Measurements from ENCODE around the gene PKNOX2.

PKNOX2 gene

DNA sequence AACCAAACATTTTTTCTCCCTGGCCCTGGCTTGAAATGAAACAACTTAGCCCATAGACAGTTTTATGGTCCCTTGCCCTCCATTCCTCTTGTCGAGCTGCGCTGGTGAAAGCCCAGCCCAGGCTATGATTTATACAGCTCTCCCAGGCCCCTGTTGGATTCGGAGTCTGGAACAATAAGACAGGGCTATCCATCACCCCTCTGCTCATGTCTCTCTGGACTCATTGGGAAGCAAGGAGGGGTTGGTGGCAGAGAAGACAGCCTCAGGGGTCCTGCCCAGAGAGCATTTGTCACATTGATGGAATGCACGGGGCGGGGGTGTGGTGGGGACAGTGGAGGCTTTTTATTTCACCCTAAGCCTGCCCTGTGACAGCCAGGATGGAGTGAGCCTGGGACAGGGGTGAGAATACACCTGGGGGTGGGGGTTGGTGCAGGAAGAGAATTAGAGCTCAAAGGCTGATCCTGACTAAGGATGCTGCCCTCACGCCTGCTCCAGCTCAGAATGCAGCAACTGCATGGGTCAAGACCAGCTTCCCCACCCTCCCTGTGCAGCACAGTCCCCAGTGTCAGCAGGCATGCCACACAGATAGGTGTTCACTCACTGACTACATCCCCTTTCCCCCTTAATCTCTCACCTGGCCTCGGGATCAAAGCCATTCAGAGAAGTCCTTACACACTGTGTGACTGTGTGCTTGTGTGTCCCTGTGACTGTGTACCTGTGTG, 10.0 kb upstream of the PKNOX2 start:
- DNase-seq (ENCODE audit: low read depth in 2 of 2), result no peak

- DNase-seq (ENCODE audit: low read depth in 2 of 2), result no peak
Measured at GRCh38 chr11:125155100-125155444, 9.5 kb upstream of the PKNOX2 start.

GRCh38 chr11:125155767-125156166, 8.8 kb upstream of the PKNOX2 start:
- DNase-seq (ENCODE audit: low read depth in 2 of 2), result no peak

DNA sequence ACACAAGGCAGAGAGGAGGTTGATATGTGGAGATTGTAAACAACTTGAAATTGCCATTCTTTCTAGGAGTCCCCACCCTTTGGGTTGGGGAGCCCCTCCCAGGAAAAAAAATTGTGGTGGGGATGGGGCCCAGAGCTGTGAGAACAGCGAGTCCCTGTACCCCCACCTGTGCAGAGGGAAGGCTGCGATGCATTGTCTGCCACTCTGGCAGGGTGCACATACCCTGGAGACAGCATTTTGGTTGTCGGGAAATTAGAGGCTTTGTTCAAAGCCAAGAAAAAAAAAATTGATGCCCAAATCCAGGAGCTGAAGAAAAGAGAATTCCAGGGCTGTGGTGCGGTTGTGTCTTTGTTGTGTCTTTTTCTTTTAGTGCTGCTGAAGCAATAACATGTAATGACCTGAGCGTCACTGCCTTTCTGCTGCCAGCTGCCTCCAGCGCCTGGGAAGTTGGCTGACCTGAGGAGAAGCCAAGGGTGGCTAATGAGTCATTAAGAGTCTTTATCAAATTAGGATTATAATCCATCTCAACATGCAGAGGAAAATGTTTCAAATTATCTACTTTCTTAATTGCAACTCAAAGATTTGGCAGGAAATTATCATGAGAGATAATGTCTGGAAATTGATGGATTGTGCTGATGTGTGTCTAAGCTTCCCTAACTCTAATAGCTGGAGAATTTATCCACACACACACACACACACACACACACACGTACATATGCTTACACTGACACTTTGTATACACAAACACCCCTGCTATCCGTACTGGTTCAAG, 8.0 kb upstream of the PKNOX2 start:
- no peak for DNase-seq (ENCODE audit: low read depth in 2 of 2)

DNA sequence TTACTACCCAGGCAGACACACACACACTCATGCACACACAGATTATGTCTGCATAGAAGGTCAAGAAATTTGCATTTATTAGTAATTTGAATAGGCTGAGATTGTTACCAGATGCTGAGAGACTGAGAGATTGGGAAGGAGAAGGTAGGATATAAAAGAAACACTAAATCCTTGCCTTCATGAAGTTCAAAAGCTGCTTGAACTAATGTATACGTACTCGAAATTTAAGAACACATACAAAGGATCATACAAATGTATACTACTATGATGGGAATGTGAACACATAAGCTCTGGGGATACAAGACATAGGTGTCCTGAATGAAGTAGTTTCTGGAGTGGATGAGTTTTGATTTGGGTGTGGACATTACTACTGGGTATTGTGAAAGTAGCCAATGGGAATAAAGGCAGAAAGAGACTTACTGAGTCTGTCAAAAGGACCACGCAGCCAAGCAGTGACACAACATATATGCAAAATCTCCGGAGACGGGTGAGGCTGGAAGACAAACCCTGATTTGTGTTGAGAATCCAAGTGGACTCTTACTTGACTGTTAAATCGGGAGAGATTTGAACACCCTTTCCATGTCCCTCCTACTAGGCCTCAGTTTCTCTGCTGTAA, 7.3 kb upstream of the PKNOX2 start:
- DNase-seq (ENCODE audit: low read depth in 2 of 2), result no peak

GRCh38 chr11:125157953-125158680, 6.4 kb upstream of the PKNOX2 start:
- no peak for DNase-seq (ENCODE audit: low read depth in 2 of 2)

DNA sequence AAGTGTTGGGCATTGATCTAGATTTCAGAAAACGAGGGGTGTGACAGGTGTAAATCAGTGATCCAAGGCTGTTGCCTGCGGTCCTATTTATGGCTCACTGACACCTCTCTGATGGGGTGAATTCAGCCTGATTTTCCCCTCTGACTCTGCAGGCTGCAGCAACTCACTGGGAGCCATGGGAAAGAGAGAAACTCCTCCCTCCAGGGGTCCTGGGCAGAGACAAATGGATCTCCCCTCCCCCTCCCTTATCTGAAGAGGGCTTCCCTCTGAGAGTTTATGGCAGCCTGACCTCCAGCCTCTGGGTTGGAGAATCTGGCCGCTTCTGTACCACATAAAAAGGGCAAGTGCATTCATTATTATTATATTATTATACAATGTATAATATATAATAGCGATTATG, 1.8 kb upstream of the PKNOX2 start:
- no peak for DNase-seq (ENCODE audit: low read depth in 2 of 2)

GRCh38 chr11:125163431-125164063, 1.0 kb upstream of the PKNOX2 start:
- DNase-seq (ENCODE audit: low read depth in 2 of 2), result no peak

DNA sequence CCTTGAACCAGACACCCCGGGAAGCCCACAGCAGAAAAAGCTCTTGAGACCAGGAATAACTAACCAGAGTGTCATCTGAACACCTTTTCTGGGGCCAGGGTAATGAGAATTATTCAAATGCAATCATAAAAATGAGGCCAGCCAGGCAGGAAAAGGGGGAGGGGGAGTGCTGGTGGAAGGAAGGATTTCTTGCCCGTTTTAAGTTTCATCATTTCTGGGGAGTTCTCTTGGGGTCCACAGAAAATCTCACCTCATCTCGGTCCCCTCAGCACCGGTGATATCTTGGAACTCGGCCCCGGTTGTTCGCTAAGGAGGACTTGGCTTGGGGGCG, 495 bp upstream of the PKNOX2 start:
- DNase-seq (ENCODE audit: low read depth in 2 of 2), result no peak

DNA sequence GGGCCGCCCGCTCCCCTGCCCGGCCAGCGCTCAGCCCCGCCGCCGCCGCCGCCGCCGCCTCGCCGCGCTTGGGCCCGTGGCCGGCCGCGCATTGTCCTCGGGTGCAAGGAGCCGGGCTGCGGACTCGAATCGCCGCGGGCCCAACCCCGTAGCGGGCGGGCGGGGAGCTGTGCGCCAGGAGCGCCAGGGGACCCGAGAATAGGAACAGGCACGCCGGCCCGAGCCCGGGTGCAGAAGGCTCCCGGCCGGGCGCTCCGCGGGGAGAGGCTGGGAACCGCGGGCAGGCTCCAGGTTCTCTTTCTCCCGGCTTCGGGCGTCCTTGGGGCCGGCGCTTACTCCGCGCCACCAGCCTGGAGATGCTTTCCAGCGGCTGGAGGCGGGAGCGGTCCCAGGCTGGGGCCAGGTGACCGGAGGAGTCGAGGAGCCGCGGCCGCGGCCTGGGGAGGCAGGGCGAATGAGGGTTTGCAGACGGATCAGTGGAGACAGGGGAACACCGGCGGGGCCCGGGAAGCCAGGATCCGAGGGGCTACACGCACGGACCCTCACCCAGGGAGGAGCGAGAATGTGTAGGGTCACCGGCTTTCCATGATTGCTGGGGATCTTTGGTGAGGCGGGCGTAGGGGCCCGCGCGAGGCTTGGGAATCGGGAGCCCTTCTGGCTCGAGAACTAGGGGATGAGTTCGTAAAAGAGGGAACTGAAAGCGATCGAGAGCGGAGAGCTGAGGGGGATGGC, 726 bp downstream of the PKNOX2 start:
- DNase-seq (ENCODE audit: low read depth in 2 of 2), result no peak

DNA sequence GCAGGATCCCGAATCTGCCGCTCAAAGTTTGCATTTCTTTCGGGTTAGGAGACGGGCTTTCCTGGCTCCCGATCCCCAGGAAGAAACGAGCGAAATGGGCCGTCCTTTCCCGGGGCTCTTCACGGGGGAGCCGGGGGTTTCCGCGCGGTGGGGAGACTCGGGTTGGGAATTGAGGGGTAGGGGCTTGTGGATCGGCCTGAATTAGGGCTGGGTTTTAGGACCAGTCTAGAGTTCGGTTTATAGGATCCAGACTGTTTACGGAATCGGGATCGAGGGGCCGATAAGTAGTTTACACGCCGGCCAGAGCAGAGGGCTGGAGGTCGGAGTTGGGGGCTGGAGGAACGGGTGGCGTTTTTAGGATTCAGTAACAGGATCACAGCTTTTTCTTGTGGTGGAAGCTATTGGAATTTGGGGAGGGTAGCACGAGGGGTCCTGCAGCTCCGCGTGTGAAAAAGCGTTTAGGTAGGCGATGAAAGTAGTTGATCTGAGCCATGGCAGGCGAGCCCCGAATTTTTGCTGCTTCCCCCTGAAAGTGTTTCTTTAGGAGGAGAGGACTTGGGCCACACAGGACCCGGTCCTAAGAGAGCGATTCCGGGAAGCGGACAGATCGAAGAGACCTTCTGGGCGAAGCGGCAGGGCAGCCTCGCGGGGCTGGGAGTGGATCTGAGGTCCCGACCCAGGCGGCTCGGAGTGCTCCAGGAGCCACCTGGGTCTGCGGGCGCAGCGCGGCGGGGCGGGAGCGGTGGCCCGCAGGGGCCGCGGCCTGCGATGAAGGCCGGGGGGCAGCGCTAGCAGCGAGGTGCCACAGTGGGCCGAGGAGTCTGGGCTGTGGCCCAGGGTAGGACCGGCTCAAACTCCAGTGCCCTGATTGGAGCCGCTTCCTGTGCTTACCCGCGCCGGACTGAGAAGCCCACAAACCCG, 1.6 kb downstream of the PKNOX2 start:
- DNase-seq (ENCODE audit: low read depth in 2 of 2), result no peak

- DNase-seq (ENCODE audit: low read depth in 2 of 2), result no peak
Measured at GRCh38 chr11:125166764-125167291, 2.3 kb downstream of the PKNOX2 start.

DNA sequence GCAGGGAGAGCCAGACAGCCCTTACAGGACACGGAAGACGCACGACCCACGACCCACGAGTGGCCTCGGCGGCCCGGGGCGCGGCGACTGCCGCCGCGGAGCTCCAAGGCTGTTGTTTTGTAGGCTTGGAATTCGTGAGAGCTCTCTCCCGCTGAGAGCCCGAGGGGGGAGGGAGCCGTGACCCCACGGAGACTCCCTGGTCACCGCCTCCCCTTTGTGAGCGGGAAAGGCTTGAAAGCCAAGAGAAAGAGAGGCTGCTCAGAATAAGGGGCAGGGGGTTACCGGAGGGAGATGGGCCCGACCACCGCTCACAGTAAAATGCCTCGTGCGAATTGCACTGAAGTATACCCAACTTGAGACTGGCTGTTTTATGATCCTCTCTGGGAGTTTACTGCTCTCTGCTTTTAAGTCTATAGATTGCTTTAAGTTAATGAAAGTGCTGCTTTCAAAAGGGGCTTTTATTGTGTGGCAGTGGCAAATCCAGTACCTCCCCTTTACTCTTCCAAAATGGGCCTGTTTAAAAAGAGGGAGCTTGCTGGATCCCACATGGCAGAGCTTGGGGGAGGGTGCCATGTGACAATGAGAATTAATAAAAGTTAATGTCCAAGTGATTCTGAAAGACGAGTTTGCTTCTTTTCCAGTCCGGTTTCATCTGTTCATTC, 2.9 kb downstream of the PKNOX2 start:
- no peak for DNase-seq (ENCODE audit: low read depth in 2 of 2)

- DNase-seq (ENCODE audit: low read depth in 2 of 2), result no peak
Measured at GRCh38 chr11:125167954-125168835, 3.6 kb downstream of the PKNOX2 start.

- no peak for DNase-seq (ENCODE audit: low read depth in 2 of 2)
Measured at GRCh38 chr11:125168918-125169456, 4.4 kb downstream of the PKNOX2 start.

- DNase-seq (ENCODE audit: low read depth in 2 of 2), result no peak
Measured at GRCh38 chr11:125170001-125170509, 5.5 kb downstream of the PKNOX2 start.

GRCh38 chr11:125170510-125171031, 6.0 kb downstream of the PKNOX2 start:
- DNase-seq (ENCODE audit: low read depth in 2 of 2), result no peak

- DNase-seq (ENCODE audit: low read depth in 2 of 2), result no peak
Measured at GRCh38 chr11:125171974-125172373, 7.4 kb downstream of the PKNOX2 start.

Measured in stimulated activated CD8-positive, alpha-beta memory T cell treated with anti-CD3 and anti-CD28 coated beads, Interleukin-2, amount 100 ng/mL, for 1 hour (primary cell).